Measurements from ENCODE around the gene KRTAP9-6. TPM values are rescaled to one million over a fixed set of nuclear protein-coding genes. Genes with fewer than 3 reads are reported as not detected.

Gene KRTAP9-6
- total RNA-seq, 1 donor = not detected

GRCh38 chr17:41298458-41299135 is 33.4 kb downstream of the KRTAP9-6 start:
- Histone ChIP-seq H3K27me3 (ENCODE audit: insufficient read depth, low read length) (no peaks in the 10 kb centered on the region), H3K4me3 (ENCODE audit: low read length) (no peak overlapping the region), H3K4me1 (ENCODE audit: insufficient read depth, low read length) (peaks cover 12% of the 10 kb centered on the region), H3K9me3 (ENCODE audit: low read depth, low read length) (no peaks in the 10 kb centered on the region)

GRCh38 chr17:41301204-41301790 is 36.1 kb downstream of the KRTAP9-6 start:
- no peaks in the 10 kb centered on the region for H3K9me3 ChIP-seq (ENCODE audit: low read depth, low read length)
- peaks cover 14% of the 10 kb centered on the region for H3K4me1 ChIP-seq (ENCODE audit: insufficient read depth, low read length)
- H3K4me3 ChIP-seq (ENCODE audit: low read length) = no peak overlapping the region
- H3K27me3 ChIP-seq (ENCODE audit: insufficient read depth, low read length) = no peaks in the 10 kb centered on the region

GRCh38 chr17:41301916-41302901 is 37.0 kb downstream of the KRTAP9-6 start, which contains the start of gene KRTAP29-1:
Gene KRTAP29-1, minus strand, starts transcription at chr17:41302851. Its CDS starts 0 bp downstream, at chr17:41302851.
- Histone ChIP-seq H3K4me3 (ENCODE audit: low read length) (no peak within 1 kb of the TSS), H3K27me3 (ENCODE audit: insufficient read depth, low read length) (no peaks in the 10 kb centered on the region), H3K9me3 (ENCODE audit: low read depth, low read length) (no peaks in the 10 kb centered on the region), H3K4me1 (ENCODE audit: insufficient read depth, low read length) (peaks cover 14% of the 10 kb centered on the region)

- Histone ChIP-seq H3K27me3 (ENCODE audit: insufficient read depth, low read length) (no peaks in the 10 kb centered on the region), H3K4me3 (ENCODE audit: low read length) (no peak overlapping the region), H3K4me1 (ENCODE audit: insufficient read depth, low read length) (peaks cover 21% of the 10 kb centered on the region), H3K9me3 (ENCODE audit: low read depth, low read length) (no peaks in the 10 kb centered on the region)
Observed at GRCh38 chr17:41302981-41303380, 37.8 kb downstream of the KRTAP9-6 start.

- H3K27me3 ChIP-seq (ENCODE audit: insufficient read depth, low read length) = no peaks in the 10 kb centered on the region
- peaks cover 32% of the 10 kb centered on the region for H3K4me1 ChIP-seq (ENCODE audit: insufficient read depth, low read length)
- H3K9me3 ChIP-seq (ENCODE audit: low read depth, low read length) = no peaks in the 10 kb centered on the region
- H3K4me3 ChIP-seq (ENCODE audit: low read length) = no peak overlapping the region
Observed at GRCh38 chr17:41304091-41304490, 38.9 kb downstream of the KRTAP9-6 start.

- Histone ChIP-seq H3K4me3 (ENCODE audit: low read length) (peak overlapping the region; percentile 6), H3K9me3 (ENCODE audit: low read depth, low read length) (no peaks in the 10 kb centered on the region), H3K4me1 (ENCODE audit: insufficient read depth, low read length) (peaks cover 37% of the 10 kb centered on the region), H3K27me3 (ENCODE audit: insufficient read depth, low read length) (no peaks in the 10 kb centered on the region)
Observed at GRCh38 chr17:41307647-41308046, 42.5 kb downstream of the KRTAP9-6 start.

- Histone ChIP-seq H3K4me1 (ENCODE audit: insufficient read depth, low read length) (peaks cover 32% of the 10 kb centered on the region), H3K27me3 (ENCODE audit: insufficient read depth, low read length) (no peaks in the 10 kb centered on the region), H3K9me3 (ENCODE audit: low read depth, low read length) (no peaks in the 10 kb centered on the region), H3K4me3 (ENCODE audit: low read length) (peak overlapping the region; percentile 6)
Observed at GRCh38 chr17:41308251-41308917, 43.2 kb downstream of the KRTAP9-6 start.

GRCh38 chr17:41308918-41309359 is 43.8 kb downstream of the KRTAP9-6 start, which contains the start of gene KRTAP16-1:
Gene KRTAP16-1, minus strand, starts transcription at chr17:41309309. Its CDS starts 56 bp downstream, at chr17:41309253.
- peak within 1 kb of the TSS; percentile 6 for H3K4me3 ChIP-seq (ENCODE audit: low read length)
- no peaks in the 10 kb centered on the region for H3K27me3 ChIP-seq (ENCODE audit: insufficient read depth, low read length)
- no peaks in the 10 kb centered on the region for H3K9me3 ChIP-seq (ENCODE audit: low read depth, low read length)
- H3K4me1 ChIP-seq (ENCODE audit: insufficient read depth, low read length) = peaks cover 28% of the 10 kb centered on the region

GRCh38 chr17:41311111-41311510 is 45.9 kb downstream of the KRTAP9-6 start:
- H3K4me1 ChIP-seq (ENCODE audit: insufficient read depth, low read length) = peaks cover 28% of the 10 kb centered on the region
- H3K4me3 ChIP-seq (ENCODE audit: low read length) = no peak overlapping the region
- no peaks in the 10 kb centered on the region for H3K27me3 ChIP-seq (ENCODE audit: insufficient read depth, low read length)
- no peaks in the 10 kb centered on the region for H3K9me3 ChIP-seq (ENCODE audit: low read depth, low read length)

- H3K4me1 ChIP-seq (ENCODE audit: insufficient read depth, low read length) = no peaks in the 10 kb centered on the region
- no peaks in the 10 kb centered on the region for H3K9me3 ChIP-seq (ENCODE audit: low read depth, low read length)
- no peak within 1 kb of the TSS for H3K4me3 ChIP-seq (ENCODE audit: low read length)
- no peaks in the 10 kb centered on the region for H3K27me3 ChIP-seq (ENCODE audit: insufficient read depth, low read length)
Observed at GRCh38 chr17:41315204-41315794, 50.1 kb downstream of the KRTAP9-6 start, which contains the start of gene KRTAP17-1. Gene KRTAP17-1, minus strand, starts transcription at chr17:41315710. Its CDS starts 60 bp downstream, at chr17:41315650.

Other genes starting within 250 kb of the KRTAP9-6 start
- gene KRTAP1-5, start 238.2 kb upstream of the KRTAP9-6 start, total RNA-seq = not detected
- not detected for gene KRTAP1-4, start 235.2 kb upstream of the KRTAP9-6 start, total RNA-seq
- gene KRTAP1-3, start 230.5 kb upstream of the KRTAP9-6 start, total RNA-seq = not detected
- not detected for gene KRTAP1-1, start 223.9 kb upstream of the KRTAP9-6 start, total RNA-seq
- gene KRTAP2-1, start 218.1 kb upstream of the KRTAP9-6 start, total RNA-seq = not detected
- gene KRTAP2-2, start 210.1 kb upstream of the KRTAP9-6 start, total RNA-seq = not detected
- not detected for gene KRTAP2-3, start 205.3 kb upstream of the KRTAP9-6 start, total RNA-seq
- not detected for gene KRTAP2-4, start 199.5 kb upstream of the KRTAP9-6 start, total RNA-seq
- not detected for gene KRTAP4-7, start 181.2 kb upstream of the KRTAP9-6 start, total RNA-seq
- not detected for gene KRTAP4-8, start 167.2 kb upstream of the KRTAP9-6 start, total RNA-seq
- gene KRTAP4-16, start 163.2 kb upstream of the KRTAP9-6 start, total RNA-seq = not detected
- gene KRTAP4-9, start 160.0 kb upstream of the KRTAP9-6 start, total RNA-seq = not detected
- gene KRTAP4-11, start 147.0 kb upstream of the KRTAP9-6 start, total RNA-seq = not detected
- gene KRTAP4-12, start 141.2 kb upstream of the KRTAP9-6 start, total RNA-seq = not detected
- gene KRTAP4-6, start 124.8 kb upstream of the KRTAP9-6 start, total RNA-seq = not detected
- gene KRTAP4-5, start 115.6 kb upstream of the KRTAP9-6 start, total RNA-seq = not detected
- not detected for gene KRTAP4-4, start 104.6 kb upstream of the KRTAP9-6 start, total RNA-seq
- not detected for gene KRTAP4-3, start 97.2 kb upstream of the KRTAP9-6 start, total RNA-seq
- not detected for gene KRTAP4-2, start 87.2 kb upstream of the KRTAP9-6 start, total RNA-seq
- gene KRTAP4-1, start 80.5 kb upstream of the KRTAP9-6 start, total RNA-seq = not detected
- not detected for gene KRTAP9-1, start 75.5 kb upstream of the KRTAP9-6 start, total RNA-seq
- not detected for gene KRTAP9-2, start 38.7 kb upstream of the KRTAP9-6 start, total RNA-seq
- gene KRTAP9-3, start 32.9 kb upstream of the KRTAP9-6 start, total RNA-seq = not detected
- gene KRTAP9-8, start 27.4 kb upstream of the KRTAP9-6 start, total RNA-seq = not detected
- gene KRTAP9-4, start 15.7 kb upstream of the KRTAP9-6 start, total RNA-seq = not detected
- gene KRTAP9-9, start 10.0 kb upstream of the KRTAP9-6 start, total RNA-seq = not detected
- not detected for gene KRTAP9-7, start 10.3 kb downstream of the KRTAP9-6 start, total RNA-seq
- not detected for gene KRTAP29-1, start 37.5 kb downstream of the KRTAP9-6 start, total RNA-seq
- gene KRTAP16-1, start 43.9 kb downstream of the KRTAP9-6 start, total RNA-seq = 0.21 TPM
- not detected for gene KRTAP17-1, start 50.3 kb downstream of the KRTAP9-6 start, total RNA-seq
- not detected for gene KRT33A, start 85.5 kb downstream of the KRTAP9-6 start, total RNA-seq
- gene KRT33B, start 104.4 kb downstream of the KRTAP9-6 start, total RNA-seq = not detected
- gene KRT34, start 116.9 kb downstream of the KRTAP9-6 start, total RNA-seq = 0.10 TPM
- not detected for gene KRT31, start 132.2 kb downstream of the KRTAP9-6 start, total RNA-seq
- not detected for gene KRT37, start 159.2 kb downstream of the KRTAP9-6 start, total RNA-seq
- gene KRT38, start 175.6 kb downstream of the KRTAP9-6 start, total RNA-seq = not detected
- not detected for gene KRT32, start 202.0 kb downstream of the KRTAP9-6 start, total RNA-seq
- not detected for gene KRT35, start 215.8 kb downstream of the KRTAP9-6 start, total RNA-seq
- gene KRT36, start 224.5 kb downstream of the KRTAP9-6 start, total RNA-seq = not detected
- gene KRT13, start 240.2 kb downstream of the KRTAP9-6 start, total RNA-seq = 0.73 TPM

All from mononuclear cell (primary cell).